ENCODE measurements around the gene SRGN. TPM values are rescaled to one million over a fixed set of nuclear protein-coding genes. Genes with fewer than 3 reads are reported as not detected.

Gene SRGN
- total and polyA plus RNA-seq, 2 of the 8 experiments (the other 6 are each of a cell fraction or from before 2014, with no cell fraction given): 0.06 TPM; not detected in 1

DNA sequence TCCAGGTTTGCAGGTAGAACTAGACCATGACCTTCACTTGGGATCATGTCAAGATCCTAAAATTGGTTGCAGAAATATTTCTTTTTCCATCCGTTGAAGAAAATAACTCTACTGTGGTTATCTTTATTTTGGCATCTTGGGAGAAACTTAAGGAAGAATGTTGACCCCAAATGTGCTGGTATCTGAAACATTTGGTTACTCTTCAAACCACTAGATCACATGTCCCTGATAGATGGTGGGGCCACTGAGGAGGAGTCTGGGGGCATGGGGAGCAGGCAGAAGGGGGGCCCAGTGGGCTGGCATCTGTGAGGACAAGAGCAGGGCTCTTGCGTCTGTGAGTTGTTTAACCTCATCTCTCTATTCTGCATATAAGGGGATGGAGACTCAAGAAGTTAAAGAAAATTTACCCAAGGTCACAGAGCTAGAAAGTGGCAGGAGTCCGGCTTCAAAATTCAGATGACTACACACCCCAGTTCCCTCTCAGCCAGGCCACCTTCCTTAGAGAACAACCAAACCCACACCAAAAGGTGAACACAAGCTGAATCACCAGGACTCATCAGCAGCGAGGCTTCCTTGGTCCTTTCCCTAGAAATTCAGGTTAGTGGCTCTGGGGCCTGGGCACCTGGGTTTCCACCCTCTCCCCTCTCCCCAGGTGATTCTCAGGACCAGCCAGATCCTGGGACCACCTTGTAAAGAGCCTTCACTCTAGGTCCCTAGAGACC lies 40.6 kb upstream of the SRGN start:
- FAIRE-seq: no peak
- no peak overlapping the region for H3K56ac ChIP-seq (replicated peaks; ENCODE audit: insufficient read length, low read depth, low read length)
- TF ChIP-seq RBBP5 (IDR thresholded peaks at IDR 0.05; ENCODE audit: borderline replicate concordance, low read depth, low read length) (no peak), SP4 (IDR thresholded peaks at IDR 0.05; ENCODE audit: low read length) (no peak), KDM5A (IDR thresholded peaks at IDR 0.05; ENCODE audit: low read length) (no peak), TCF12 (IDR thresholded peaks at IDR 0.05; ENCODE audit: low read depth, low read length) (no peak), BACH1 (IDR thresholded peaks at IDR 0.05; ENCODE audit: low read length) (no peak), YY1 (IDR thresholded peaks at IDR 0.05; ENCODE audit: low read depth, low read length) (no peak), NRF1 (IDR thresholded peaks at IDR 0.05; ENCODE audit: low read depth, low read length) (no peak), CBX5 (IDR thresholded peaks at IDR 0.05; ENCODE audit: low read depth, low read length) (no peak), CTBP2 (IDR thresholded peaks at IDR 0.05; ENCODE audit: borderline replicate concordance, insufficient read depth, insufficient read length, low read length) (no peak), RAD21 (IDR thresholded peaks at IDR 0.05 in 1 of 2, conservative IDR thresholded peaks at IDR 0.05 in 1 of 2; ENCODE audit: low read depth in 2 of 2, low read length in 2 of 2) (no peak), GTF2F1 (IDR thresholded peaks at IDR 0.05; ENCODE audit: borderline replicate concordance, low read depth, low read length) (no peak), ZNF274 (IDR thresholded peaks at IDR 0.05; ENCODE audit: borderline replicate concordance, extremely low read depth, low read length) (no peak), CHD2 (IDR thresholded peaks at IDR 0.05; ENCODE audit: low read length) (no peak), POLR2A (IDR thresholded peaks at IDR 0.05; ENCODE audit: control extremely low read depth in 1 of 2, low read depth in 2 of 2, low read length in 2 of 2) (no peak)

More for the DNA sequence above, 40.6 kb upstream of the SRGN start:
- H3K9ac ChIP-seq (replicated peaks in 1 of 4; ENCODE audit: extremely low read depth in 1 of 4, low read depth in 3 of 4, low read length in 3 of 4): no peak overlapping the region
- no peak overlapping the region for H3K4me2 ChIP-seq (ENCODE audit: insufficient read depth in 1 of 2, low read depth in 2 of 2, low read length in 2 of 2)
- no peak overlapping the region for H4K91ac ChIP-seq (replicated peaks; ENCODE audit: insufficient read length, low read length)
- H3K23me2 ChIP-seq (ENCODE audit: low read depth, low read length): no peaks in the 10 kb centered on the region; the same call in 1 of the 2 replicates
- no peaks in the 10 kb centered on the region for H3K9me3 ChIP-seq (ENCODE audit: insufficient read depth in 2 of 2, low read depth in 1 of 2, low read length in 1 of 2)
- no peak overlapping the region for H3K4ac ChIP-seq (replicated peaks; ENCODE audit: insufficient read length, low read depth, low read length)
- no peaks in the 10 kb centered on the region for H3K36me3 ChIP-seq (ENCODE audit: control insufficient read depth in 2 of 4, insufficient read depth in 4 of 4, low read length in 3 of 4)
- no peak overlapping the region for H3K23ac ChIP-seq (ENCODE audit: insufficient read length)
- no peaks in the 10 kb centered on the region for H3K79me1 ChIP-seq (ENCODE audit: low read depth, low read length)
- POLR2A ChIA-PET (ENCODE audit: partially characterized antibody): no interaction called here
- no peak overlapping the region for H3K4me3 ChIP-seq (ENCODE audit: extremely low read depth in 1 of 4, insufficient read depth in 2 of 4, low read depth in 3 of 4, low read length in 4 of 4)
- H3K27me3 ChIP-seq (replicated peaks in 1 of 4; ENCODE audit: control insufficient read depth in 3 of 4, extremely low read depth in 1 of 4, insufficient read depth in 3 of 4, low read length in 3 of 4): no peaks in the 10 kb centered on the region
- H4K8ac ChIP-seq (ENCODE audit: extremely low read depth, insufficient read depth, low read length): no peak overlapping the region
- DNase-seq (ENCODE audit: low read depth in 1 of 2, low spot score in 2 of 2): no peak
- H3K79me2 ChIP-seq (ENCODE audit: control insufficient read depth in 1 of 2, insufficient read depth in 2 of 2, low read length in 2 of 2): no peaks in the 10 kb centered on the region
- CTCF ChIA-PET (ENCODE audit: partially characterized antibody): interaction anchor here (0.6 to 2.1 kb wide), 2 partner anchors 47 kb away, joined by 3 to 5 read pairs; no protein-coding TSS in a partner anchor
- H2AK5ac ChIP-seq (ENCODE audit: low read depth, low read length): no peak overlapping the region
- H4K20me1 ChIP-seq (replicated peaks in 1 of 2; ENCODE audit: control insufficient read depth in 1 of 2, insufficient read depth in 2 of 2, low read length in 2 of 2): no peaks in the 10 kb centered on the region
- H3K14ac ChIP-seq (ENCODE audit: insufficient read length): no peak overlapping the region
- H2BK15ac ChIP-seq (ENCODE audit: low read length): no peak overlapping the region
- no peak overlapping the region for H2BK20ac ChIP-seq (ENCODE audit: low read length)
- 0 out of 2 replicates have a peak overlapping the region, but pooled peaks have one; percentile 3 for H2BK12ac ChIP-seq (ENCODE audit: low read depth, low read length)
- no peak overlapping the region for H2BK120ac ChIP-seq (replicated peaks; ENCODE audit: low read depth, low read length)
- H3K18ac ChIP-seq (ENCODE audit: extremely low read depth, low read length): no peak overlapping the region
- no peak overlapping the region for H4K5ac ChIP-seq (ENCODE audit: insufficient read length, low read depth, low read length)
- 89% methylated on average over 4 of the region's 4 CpGs; no CpG with 5 or more reads in 1 of the 2 experiments for WGBS, 2 experiments (ENCODE audit: extremely low coverage in 1 of 2, insufficient coverage in 1 of 2, insufficient read length in 1 of 2, insufficient replicate concordance in 2 of 2, low coverage in 1 of 2, low lambda C conversion rate in 2 of 2, missing lambda C conversion rate in 1 of 2)
- H3K4me1 ChIP-seq (replicated peaks in 1 of 4; ENCODE audit: control insufficient read depth in 3 of 4, insufficient read depth in 4 of 4, low read length in 3 of 4): peaks cover 0 to 4% (median 2%) of the 10 kb centered on the region in 4 experiments; a peak in 3 of 7 replicates
- no peak overlapping the region for H2AFZ ChIP-seq (ENCODE audit: low read length)
- H3K27ac ChIP-seq (ENCODE audit: low read depth, low read length): no peak overlapping the region
- no peak overlapping the region for H2BK5ac ChIP-seq (ENCODE audit: low read depth, low read length)
